Activated CD4-positive, alpha-beta T cell treated with anti-CD3 and anti-CD28 coated beads for 36 hours (primary cell): ENCODE results near the gene ETV3L. TPM values are rescaled to one million over a fixed set of nuclear protein-coding genes. Genes with fewer than 3 reads are reported as not detected.

Experiments used
- ATAC-seq: fragments of 200-7000 bp; cut with Tn5 transposase; one replicate; pipeline ENCODE4 v1.10.0; 2021; ENCODE audit warnings: mild to moderate bottlenecking, moderate library complexity
- CTCF ChIA-PET: fragments of 350-600 bp; sonication (Branson Sonifier 250); formaldehyde crosslinking; loops from one replicate; lab custom pipeline; 2021; ENCODE audit warnings: antibody characterized with exemption; lab: Charles Lee
- POLR2A ChIA-PET: fragments of 350-600 bp; sonication (Branson Sonifier 250); formaldehyde crosslinking; loops from one replicate; lab custom pipeline; 2021; ENCODE audit warnings: antibody characterized with exemption, inconsistent platforms; lab: Charles Lee
- DNase-seq: peaks from one replicate; pipeline ENCODE4 v3.0.0-alpha.2; 2020
- H3K27ac Mint-ChIP-seq: one replicate; pipeline ENCODE4 v1.8.0; 2021; ENCODE audit warnings: mixed read lengths
- H3K27me3 Mint-ChIP-seq: one replicate; pipeline ENCODE4 v1.8.0; 2021; ENCODE audit warnings: mixed read lengths
- H3K36me3 Mint-ChIP-seq: one replicate; pipeline ENCODE4 v1.8.0; 2021; ENCODE audit warnings: low read depth, mixed read lengths
- H3K4me1 Mint-ChIP-seq: one replicate; pipeline ENCODE4 v1.8.0; 2021; ENCODE audit warnings: mixed read lengths
- H3K4me3 Mint-ChIP-seq: one replicate; pipeline ENCODE4 v1.8.0; 2021; ENCODE audit warnings: mild to moderate bottlenecking, moderate library complexity, mixed read lengths
- H3K9me3 Mint-ChIP-seq: one replicate; pipeline ENCODE4 v1.8.0; 2021; ENCODE audit warnings: low read depth, mixed read lengths
- intact Hi-C, 2 experiments: fragments of 100-400 bp; cut with DNase I in 1 of 2; cut with micrococcal nuclease in 1 of 2; formaldehyde crosslinking; loops; one replicate each; pipeline versions ENCODE4 v1.14.2 to v1.15.1; 2022 to 2024; cut with DNase I, micrococcal nuclease
- total RNA-seq, 2 experiments: library from RNA; stranded (reverse); gene quantifications; one replicate each; pipeline ENCODE4 v1.2.3, GENCODE V29; 2021

Gene ETV3L
- total RNA-seq, 2 experiments from 2014 or later: not detected

DNA sequence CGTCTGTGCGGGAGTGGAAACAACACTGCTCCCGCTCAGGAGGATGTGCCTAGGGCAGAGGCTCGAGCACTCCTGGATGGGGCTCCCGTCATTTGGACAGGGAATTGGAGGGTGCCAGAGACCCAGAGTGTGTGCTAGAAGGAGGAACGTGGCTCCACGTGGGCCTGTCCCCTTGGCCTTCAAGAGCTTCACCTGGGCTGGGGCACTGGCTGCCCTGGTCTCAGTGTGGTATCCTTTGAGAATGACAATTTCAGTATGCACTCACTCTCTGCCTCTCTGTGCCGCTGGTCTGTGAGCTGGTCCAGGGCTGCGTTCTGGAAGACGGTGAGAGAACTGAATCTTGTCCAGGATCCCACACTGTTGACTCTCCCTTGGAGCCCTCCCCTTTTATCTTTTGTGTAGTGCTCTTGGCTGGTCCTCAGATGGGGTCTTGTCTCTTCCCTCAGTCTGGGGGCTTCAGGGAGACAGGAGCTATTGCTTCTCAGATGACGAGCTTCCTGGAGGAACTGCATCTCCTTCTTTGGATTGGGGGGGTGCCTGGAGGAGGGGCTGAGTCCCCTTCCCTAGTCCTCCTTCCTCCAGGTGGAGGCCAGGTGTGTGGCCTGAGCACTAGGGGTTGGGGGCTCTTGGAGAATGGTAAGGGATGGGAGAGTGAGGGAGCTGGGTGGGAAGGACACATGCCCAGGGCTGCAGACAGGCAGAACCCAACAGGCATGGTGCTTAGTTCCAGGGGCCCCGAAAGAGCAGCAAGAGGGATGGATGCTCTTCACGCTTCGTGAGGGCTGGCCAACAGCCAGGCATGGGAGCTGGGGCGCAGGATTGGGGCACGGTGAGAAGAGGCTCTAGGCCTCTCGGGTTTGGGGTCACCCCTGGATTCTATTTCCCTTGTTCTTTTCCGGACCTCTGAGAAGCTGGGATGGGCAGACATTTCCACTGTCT lies 14.8 kb upstream of the ETV3L start:
- H3K4me1 Mint-ChIP-seq: peaks cover 8% of the 10 kb centered on the region
- POLR2A ChIA-PET: no interaction called here
- H3K4me3 Mint-ChIP-seq: no peak overlapping the region
- DNase-seq: no peak
- no peak overlapping the region for H3K27ac Mint-ChIP-seq
- H3K36me3 Mint-ChIP-seq: no peaks in the 10 kb centered on the region
- peaks cover 3% of the 10 kb centered on the region for H3K27me3 Mint-ChIP-seq
- ATAC-seq: no peak
- CTCF ChIA-PET: interaction anchor here (0.6 to 2.6 kb wide), 3 partner anchors 24 to 254 kb away, joined by 3 to 8 read pairs (median 5); no protein-coding TSS in a partner anchor
- intact Hi-C loops: no loop called here
- H3K9me3 Mint-ChIP-seq: no peaks in the 10 kb centered on the region

DNA sequence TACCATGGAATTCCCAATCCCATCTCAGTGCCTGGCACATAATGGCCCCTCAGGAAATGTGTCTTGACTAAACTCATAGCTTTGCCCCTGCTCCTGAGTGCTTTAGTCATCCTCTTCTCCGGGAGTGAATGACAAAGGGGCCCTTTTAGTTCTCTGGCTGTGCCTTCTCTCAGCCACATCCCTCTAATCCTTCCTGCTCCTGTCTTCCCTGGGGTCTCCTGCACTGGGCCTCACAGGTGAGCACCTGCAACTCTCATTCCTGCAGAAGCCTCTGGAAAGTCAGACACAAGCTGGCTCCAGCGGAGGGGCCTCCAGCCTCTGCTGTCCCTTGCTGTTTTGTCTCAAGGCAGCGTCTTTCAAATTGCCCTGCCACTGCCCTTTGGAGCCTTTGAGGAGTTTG lies 14.0 kb upstream of the ETV3L start:
- peaks cover 8% of the 10 kb centered on the region for H3K4me1 Mint-ChIP-seq
- peaks cover 9% of the 10 kb centered on the region for H3K27me3 Mint-ChIP-seq
- no peak overlapping the region for H3K4me3 Mint-ChIP-seq
- H3K9me3 Mint-ChIP-seq: no peaks in the 10 kb centered on the region
- ATAC-seq (no peak), DNase-seq (no peak)
- POLR2A ChIA-PET: no interaction called here
- H3K27ac Mint-ChIP-seq: no peak overlapping the region
- intact Hi-C loops: no loop called here
- CTCF ChIA-PET: interaction anchor here (2.6 kb wide), 1 partner anchor 23 kb away, joined by 8 read pairs; no protein-coding TSS in a partner anchor
- H3K36me3 Mint-ChIP-seq: no peaks in the 10 kb centered on the region

GRCh38 chr1:157113106-157113505 lies 13.5 kb upstream of the ETV3L start:
- CTCF ChIA-PET: no interaction called here

GRCh38 chr1:157112186-157112867 lies 12.7 kb upstream of the ETV3L start:
- H3K4me3 Mint-ChIP-seq: no peak overlapping the region
- DNase-seq (no peak), ATAC-seq (no peak)
- H3K4me1 Mint-ChIP-seq: peaks cover 3% of the 10 kb centered on the region
- ChIA-PET POLR2A (no interaction called here), CTCF (interaction anchor here (0.6 to 2.6 kb wide), 2 partner anchors 22 to 81 kb away, joined by 3 to 12 read pairs; no protein-coding TSS in a partner anchor)
- intact Hi-C loops: no loop called here
- no peaks in the 10 kb centered on the region for H3K9me3 Mint-ChIP-seq
- peaks cover 19% of the 10 kb centered on the region for H3K27me3 Mint-ChIP-seq
- no peaks in the 10 kb centered on the region for H3K36me3 Mint-ChIP-seq
- H3K27ac Mint-ChIP-seq: no peak overlapping the region

More at GRCh38 chr1:157113106-157113505, 13.5 kb upstream of the ETV3L start:
- DNase-seq: no peak
- POLR2A ChIA-PET: no interaction called here
- peaks cover 14% of the 10 kb centered on the region for H3K27me3 Mint-ChIP-seq
- H3K4me3 Mint-ChIP-seq: no peak overlapping the region
- intact Hi-C loops: no loop called here
- no peak for ATAC-seq
- no peaks in the 10 kb centered on the region for H3K36me3 Mint-ChIP-seq
- peaks cover 8% of the 10 kb centered on the region for H3K4me1 Mint-ChIP-seq
- no peaks in the 10 kb centered on the region for H3K9me3 Mint-ChIP-seq
- no peak overlapping the region for H3K27ac Mint-ChIP-seq

GRCh38 chr1:157111396-157112165 lies 12.0 kb upstream of the ETV3L start:
- Mint-ChIP-seq H3K36me3 (no peaks in the 10 kb centered on the region), H3K27me3 (peaks cover 24% of the 10 kb centered on the region), H3K4me1 (peaks cover 6% of the 10 kb centered on the region), H3K9me3 (no peaks in the 10 kb centered on the region), H3K27ac (no peak overlapping the region), H3K4me3 (no peak overlapping the region)
- CTCF ChIA-PET: interaction anchor here (0.6 to 2.6 kb wide), 4 partner anchors 22 to 80 kb away, joined by 3 to 12 read pairs (median 4); no protein-coding TSS in a partner anchor
- intact Hi-C loops: no loop called here
- ATAC-seq (no peak), DNase-seq (no peak)
- POLR2A ChIA-PET: no interaction called here

DNA sequence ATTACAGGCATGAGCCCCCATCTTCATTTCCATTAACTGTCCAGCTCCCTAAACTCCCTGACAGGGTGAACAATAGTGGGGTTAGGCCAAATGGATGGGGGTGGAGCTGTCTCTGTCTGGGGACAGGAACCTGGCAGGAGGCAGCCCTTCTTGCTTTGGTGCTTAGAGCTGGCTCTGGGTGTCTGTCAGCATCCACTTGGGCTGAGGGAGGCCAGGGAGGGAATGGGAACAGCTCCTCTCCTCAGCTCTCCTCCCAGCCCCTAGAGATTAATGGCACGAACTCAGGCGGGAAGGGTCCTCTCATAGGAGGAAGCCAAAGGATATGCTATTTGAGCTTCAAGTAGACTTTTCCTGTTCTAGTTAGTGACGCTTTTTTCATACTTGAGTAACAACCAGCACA lies 11.1 kb upstream of the ETV3L start:
- ChIA-PET CTCF (interaction anchor here (0.7 to 2.7 kb wide), 5 partner anchors 11 to 46 kb away, joined by 3 to 12 read pairs (median 5); no protein-coding TSS in a partner anchor), POLR2A (no interaction called here)
- H3K4me1 Mint-ChIP-seq: peaks cover 14% of the 10 kb centered on the region
- H3K27ac Mint-ChIP-seq: no peak overlapping the region
- ATAC-seq (no peak), DNase-seq (no peak)
- H3K27me3 Mint-ChIP-seq: peaks cover 29% of the 10 kb centered on the region
- no peaks in the 10 kb centered on the region for H3K36me3 Mint-ChIP-seq
- H3K9me3 Mint-ChIP-seq: no peaks in the 10 kb centered on the region
- H3K4me3 Mint-ChIP-seq: no peak overlapping the region
- intact Hi-C loops: no loop called here

DNA sequence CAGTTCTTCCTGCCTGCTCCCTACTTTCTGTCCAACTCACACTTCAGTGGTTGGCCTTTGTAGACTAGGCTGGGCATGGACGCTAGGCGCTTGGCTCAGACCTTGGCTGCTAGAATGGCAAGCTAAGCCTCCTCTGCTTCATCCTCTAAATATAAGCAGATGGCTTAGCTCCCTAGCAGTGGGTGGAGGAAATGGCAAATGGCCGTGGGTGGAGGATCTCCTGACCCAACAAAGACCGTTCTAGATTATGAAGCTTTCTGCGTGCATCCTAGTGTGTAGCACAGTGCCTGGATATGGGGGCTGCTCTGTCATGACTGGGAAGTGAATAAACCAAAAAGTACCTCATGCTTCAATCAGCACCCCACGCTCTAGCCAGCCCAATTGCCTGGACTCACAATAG lies 10.4 kb upstream of the ETV3L start:
- Mint-ChIP-seq H3K9me3 (no peaks in the 10 kb centered on the region), H3K27ac (no peak overlapping the region), H3K4me3 (no peak overlapping the region), H3K4me1 (peaks cover 17% of the 10 kb centered on the region), H3K27me3 (peaks cover 32% of the 10 kb centered on the region), H3K36me3 (no peaks in the 10 kb centered on the region)
- ChIA-PET POLR2A (no interaction called here), CTCF (interaction anchor here (0.6 to 2.7 kb wide), 7 partner anchors 12 to 163 kb away, joined by 3 to 12 read pairs (median 4); no protein-coding TSS in a partner anchor)
- ATAC-seq (no peak), DNase-seq (no peak)
- intact Hi-C loops: no loop called here

DNA sequence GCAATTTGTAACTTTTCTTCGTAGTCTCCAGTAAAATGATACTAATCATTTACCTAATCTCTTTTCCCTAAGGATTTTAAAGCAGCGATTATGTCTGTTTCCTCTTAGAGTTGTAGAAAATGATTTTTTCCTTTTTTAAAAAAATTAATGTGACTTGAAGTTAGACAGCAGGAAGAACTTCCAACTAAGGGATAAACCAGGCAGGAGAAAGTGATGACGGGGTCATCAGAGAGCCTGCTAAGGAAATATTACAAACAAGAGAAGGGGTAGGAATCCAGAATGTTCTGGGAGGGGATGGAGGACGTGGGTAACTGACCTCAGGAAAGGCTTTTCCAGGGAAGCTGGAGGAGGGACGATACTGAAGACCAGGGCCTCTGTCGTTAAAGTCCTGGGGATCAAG lies 8.8 kb upstream of the ETV3L start:
- CTCF ChIA-PET: interaction anchor here (0.7 to 2.7 kb wide), 2 partner anchors 48 to 162 kb away, joined by 3 to 10 read pairs; no protein-coding TSS in a partner anchor
- no peak overlapping the region for H3K4me3 Mint-ChIP-seq
- H3K27ac Mint-ChIP-seq: no peak overlapping the region
- DNase-seq (no peak), ATAC-seq (no peak)
- no peaks in the 10 kb centered on the region for H3K9me3 Mint-ChIP-seq
- intact Hi-C loops: no loop called here
- H3K36me3 Mint-ChIP-seq: no peaks in the 10 kb centered on the region
- peaks cover 21% of the 10 kb centered on the region for H3K4me1 Mint-ChIP-seq
- peaks cover 32% of the 10 kb centered on the region for H3K27me3 Mint-ChIP-seq
- POLR2A ChIA-PET: no interaction called here

DNA sequence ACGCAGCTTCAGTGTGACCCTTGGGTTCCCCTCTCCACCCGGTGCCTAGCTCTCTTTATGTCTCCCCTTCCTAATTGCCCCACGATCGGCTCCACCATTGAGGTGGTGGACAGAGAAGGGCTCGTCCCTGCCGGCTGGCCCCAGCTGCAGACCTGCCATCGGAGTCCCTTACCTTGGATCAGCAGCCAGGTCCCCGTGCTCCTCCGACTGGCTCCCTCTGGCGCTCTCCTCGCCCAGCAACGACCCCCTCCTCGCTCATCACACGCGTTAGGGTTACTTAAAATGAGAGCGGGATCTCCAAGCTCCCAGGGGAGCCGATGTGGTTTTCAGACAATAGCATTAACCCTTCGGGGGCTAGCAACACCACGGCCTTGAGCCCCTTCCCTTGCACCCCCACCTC lies 8.1 kb upstream of the ETV3L start:
- Mint-ChIP-seq H3K36me3 (no peaks in the 10 kb centered on the region), H3K27me3 (peaks cover 32% of the 10 kb centered on the region), H3K4me1 (peaks cover 21% of the 10 kb centered on the region), H3K27ac (no peak overlapping the region), H3K9me3 (no peaks in the 10 kb centered on the region), H3K4me3 (no peak overlapping the region)
- ChIA-PET POLR2A (no interaction called here), CTCF (no interaction called here)
- intact Hi-C loops: no loop called here
- ATAC-seq: no peak
- no peak for DNase-seq

DNA sequence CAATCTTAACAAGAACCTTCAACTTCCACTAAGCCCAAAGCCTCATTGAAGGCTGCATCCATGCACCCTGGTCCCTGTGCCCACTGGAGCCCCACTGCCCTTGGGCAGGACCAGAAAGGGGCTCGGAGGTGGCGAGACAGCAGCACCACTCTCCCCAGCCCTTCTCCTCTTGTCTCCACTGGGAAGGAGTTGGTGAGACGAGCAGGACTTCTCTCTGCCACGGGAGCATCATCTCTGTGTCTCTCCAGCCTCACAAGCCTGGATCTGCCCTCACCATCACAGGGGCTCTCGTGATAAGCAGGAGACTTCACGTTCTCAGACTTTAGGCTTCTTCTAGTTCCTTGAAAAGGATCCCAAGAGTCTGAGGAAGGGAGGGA lies 7.2 kb upstream of the ETV3L start:
- Mint-ChIP-seq H3K9me3 (no peaks in the 10 kb centered on the region), H3K4me1 (peaks cover 18% of the 10 kb centered on the region), H3K4me3 (no peak overlapping the region), H3K27ac (no peak overlapping the region), H3K27me3 (peaks cover 31% of the 10 kb centered on the region), H3K36me3 (no peaks in the 10 kb centered on the region)
- ChIA-PET POLR2A (no interaction called here), CTCF (interaction anchor here (1.3 kb wide), 1 partner anchor 50 kb away, joined by 5 read pairs; no protein-coding TSS in a partner anchor)
- ATAC-seq (no peak), DNase-seq (no peak)
- intact Hi-C loops: no loop called here
